Stimulated activated naive CD8-positive, alpha-beta T cell treated with anti-CD3 and anti-CD28 coated beads, Interleukin-15, amount 100 ng/mL, for 72 hours (primary cell): ENCODE measurements around the gene UFC1.

Source experiments
- ATAC-seq: fragments of 150-1000 bp; cut with Tn5 transposase; 2 replicates; pipeline ENCODE4 v1.10.0; 2021; ENCODE audit warnings: mild to moderate bottlenecking, moderate library complexity
- DNase-seq, 2 donors: peaks; one replicate each; pipeline ENCODE4 v3.0.0; 2021 to 2022
- H3K27ac Mint-ChIP-seq, 2 donors: one replicate each; pipeline ENCODE4 v1.8.0; 2022; ENCODE audit warnings: mild to moderate bottlenecking in 2 of 2, mixed read lengths in 2 of 2, moderate library complexity in 2 of 2
- H3K27me3 Mint-ChIP-seq: one replicate; pipeline ENCODE4 v1.8.0; 2022; ENCODE audit warnings: mixed read lengths
- H3K4me1 Mint-ChIP-seq: one replicate; pipeline ENCODE4 v1.8.0; 2022; ENCODE audit warnings: mild to moderate bottlenecking, mixed read lengths
- H3K4me3 Mint-ChIP-seq, 2 donors: one replicate each; pipeline ENCODE4 v1.8.0; 2022; ENCODE audit warnings: mild to moderate bottlenecking in 2 of 2, mixed read lengths in 2 of 2, moderate library complexity in 1 of 2
- H3K9me3 Mint-ChIP-seq, 2 donors: one replicate each; pipeline ENCODE4 v1.8.0; 2022; ENCODE audit warnings: mixed read lengths in 2 of 2

Gene UFC1

DNA sequence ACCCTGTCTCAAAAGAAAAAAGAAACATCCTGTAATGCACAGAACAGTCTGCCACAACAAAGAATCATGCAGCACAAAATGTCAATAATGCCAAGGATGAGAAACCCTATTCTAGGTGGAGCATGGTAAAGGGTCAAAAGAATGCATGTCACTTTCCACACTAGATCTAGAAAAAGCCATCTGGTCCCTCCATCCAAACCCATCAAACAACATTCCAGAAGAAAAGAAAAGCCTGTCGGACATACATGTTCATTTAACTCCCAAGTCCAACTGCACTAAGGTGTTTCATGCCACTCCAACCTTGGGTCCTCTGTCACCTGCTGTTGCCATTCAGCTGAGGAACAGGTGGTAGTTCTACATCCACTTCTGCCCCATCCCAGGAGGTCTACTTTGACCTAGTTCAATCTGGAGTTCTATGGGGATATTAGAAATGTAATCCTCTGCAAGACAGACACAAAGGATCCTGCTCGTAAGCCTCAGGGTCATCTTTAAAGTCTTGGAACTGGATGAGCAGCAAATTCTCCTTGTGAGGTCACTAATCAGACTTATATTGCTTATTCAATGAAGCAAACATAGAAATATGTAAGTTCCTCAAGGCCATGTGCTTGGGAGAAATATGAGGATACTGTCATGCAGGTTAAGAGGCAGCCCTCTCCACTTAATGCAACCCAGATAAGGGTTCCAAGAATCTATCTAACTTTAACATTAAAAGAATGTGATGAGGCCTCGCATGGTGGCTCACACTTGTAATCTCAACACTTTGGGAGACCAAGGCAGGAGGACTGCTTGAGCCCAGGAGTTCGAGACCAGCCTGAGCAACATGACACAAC, 25.0 kb upstream of the UFC1 start:
- Mint-ChIP-seq H3K4me3 (no peak overlapping the region), H3K27me3 (no peaks in the 10 kb centered on the region), H3K9me3 (no peaks in the 10 kb centered on the region), H3K4me1 (peaks cover 55% of the 10 kb centered on the region), H3K27ac (no peak overlapping the region)
- no peak for ATAC-seq
- DNase-seq: no peak

DNA sequence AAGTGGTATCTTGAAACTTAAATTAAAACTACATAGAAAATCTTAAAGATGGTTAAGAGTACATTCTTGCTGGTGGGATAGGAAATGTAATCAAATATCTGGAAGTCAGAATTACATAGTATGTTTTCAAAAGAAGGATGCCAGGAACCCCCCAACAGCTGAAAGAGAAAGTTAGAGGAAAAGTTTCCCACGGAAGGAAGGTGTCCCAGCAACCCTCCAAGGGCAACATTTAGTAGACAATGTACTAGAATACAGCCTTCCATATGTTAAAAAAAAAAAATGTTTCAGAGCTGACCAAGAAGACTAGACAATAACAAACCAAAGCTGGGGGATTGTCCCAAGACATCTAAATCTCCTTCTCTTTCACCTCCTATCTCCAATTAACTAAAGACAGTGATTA, 23.5 kb upstream of the UFC1 start:
- H3K4me3 Mint-ChIP-seq: no peak overlapping the region
- H3K4me1 Mint-ChIP-seq: peaks cover 60% of the 10 kb centered on the region
- H3K27ac Mint-ChIP-seq: no peak overlapping the region
- no peaks in the 10 kb centered on the region for H3K27me3 Mint-ChIP-seq
- DNase-seq (no peak), ATAC-seq (no peak)
- no peaks in the 10 kb centered on the region for H3K9me3 Mint-ChIP-seq

DNA sequence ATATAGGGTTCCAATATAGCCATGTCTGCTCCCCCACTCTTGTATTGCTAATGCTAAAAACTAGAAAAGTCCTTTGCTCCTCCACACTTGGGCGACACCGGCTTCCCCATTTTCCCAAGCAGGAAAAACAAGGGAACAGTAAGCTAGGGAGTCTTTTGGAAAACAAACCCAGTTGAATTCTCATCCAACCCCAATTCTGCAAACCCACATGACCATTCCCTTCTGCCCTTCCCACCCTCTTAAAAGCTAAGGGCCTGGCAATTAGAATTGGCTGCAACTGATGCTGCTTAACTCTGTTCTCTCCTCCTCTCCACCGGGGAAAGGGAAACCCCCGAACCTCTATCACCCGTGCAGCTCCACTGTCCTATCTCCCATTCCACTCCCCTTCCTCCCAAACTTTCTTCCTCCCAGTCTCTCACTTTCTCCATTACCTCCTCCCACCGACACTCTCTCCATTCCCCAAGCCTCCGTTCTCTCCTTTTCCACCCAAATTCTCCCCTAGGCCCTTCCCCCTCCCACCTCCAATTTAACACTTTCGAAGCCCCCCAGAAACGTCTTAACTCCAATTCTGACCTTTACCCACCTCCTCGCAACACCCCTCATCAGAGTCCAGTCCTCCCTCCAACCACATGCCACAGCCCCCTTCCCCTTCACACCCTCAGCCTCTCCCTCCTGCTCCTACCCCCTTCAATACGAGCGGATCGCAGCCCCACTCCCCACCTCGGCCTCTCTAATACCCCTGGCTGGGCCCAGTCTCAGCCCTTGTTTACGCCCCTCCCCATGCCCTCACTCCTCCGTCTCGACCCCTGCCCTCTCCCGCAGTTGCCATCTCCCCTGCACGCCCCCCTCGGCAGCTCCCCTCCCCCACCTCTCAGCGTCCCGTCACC, 22.0 kb upstream of the UFC1 start:
- peaks cover 57% of the 10 kb centered on the region for H3K4me1 Mint-ChIP-seq
- H3K27me3 Mint-ChIP-seq: no peaks in the 10 kb centered on the region
- DNase-seq (no peak), ATAC-seq (peak; percentile 44)
- H3K27ac Mint-ChIP-seq: peak overlapping the region; percentile 4 to 85
- H3K9me3 Mint-ChIP-seq: no peaks in the 10 kb centered on the region
- no peak overlapping the region for H3K4me3 Mint-ChIP-seq

DNA sequence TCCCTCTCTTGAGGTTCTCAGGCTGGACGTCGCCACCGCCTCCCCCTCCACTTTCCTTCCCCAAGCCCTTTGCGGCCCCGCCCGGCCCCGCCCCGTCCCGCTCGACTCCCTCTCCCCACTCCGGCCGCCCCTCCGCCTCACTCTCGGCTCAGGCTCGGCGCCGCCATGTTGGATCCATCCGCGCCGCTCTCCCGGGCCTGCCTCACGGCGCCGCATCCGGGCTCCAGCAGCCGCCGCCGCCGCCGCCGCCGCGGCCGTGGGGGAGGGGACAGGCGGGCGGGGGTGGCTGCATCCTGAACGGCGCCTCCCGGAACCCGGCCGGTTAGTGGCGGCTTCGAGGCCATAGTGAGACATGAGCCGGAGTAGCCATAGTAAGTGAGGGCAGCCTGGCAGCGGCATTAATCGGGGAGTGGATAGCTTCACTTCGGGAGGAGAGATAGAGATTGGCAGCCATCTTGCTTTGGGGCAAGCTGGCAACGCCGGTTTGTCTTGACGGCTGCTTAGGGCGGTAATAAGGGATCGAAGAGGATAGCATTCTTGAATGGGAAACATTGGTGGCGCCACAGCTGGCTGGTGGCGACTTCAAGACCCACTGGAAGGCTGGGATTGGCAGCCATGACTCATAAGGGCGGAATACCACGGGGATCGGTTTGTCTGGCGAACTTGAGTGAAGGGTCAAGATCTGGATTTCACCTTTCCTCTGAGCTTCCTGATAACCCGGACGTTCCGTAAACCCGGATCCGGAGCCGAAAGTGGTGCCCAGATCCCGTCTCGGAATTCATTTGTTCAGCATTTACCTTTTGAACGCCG, 21.2 kb upstream of the UFC1 start, which contains the start of gene DEDD:
TSS of gene DEDD (minus strand) at position 258 of the 810 bp plus-strand sequence. CDS start 8,205 bp downstream, outside the sequence.
- H3K27me3 Mint-ChIP-seq: no peaks in the 10 kb centered on the region
- H3K4me3 Mint-ChIP-seq: no peak within 1 kb of the TSS
- peak; percentile 87 to 94 for DNase-seq
- peak; percentile 96 for ATAC-seq
- H3K4me1 Mint-ChIP-seq: peaks cover 49% of the 10 kb centered on the region
- peak within 1 kb of the TSS; percentile 4 to 85 for H3K27ac Mint-ChIP-seq
- no peaks in the 10 kb centered on the region for H3K9me3 Mint-ChIP-seq

DNA sequence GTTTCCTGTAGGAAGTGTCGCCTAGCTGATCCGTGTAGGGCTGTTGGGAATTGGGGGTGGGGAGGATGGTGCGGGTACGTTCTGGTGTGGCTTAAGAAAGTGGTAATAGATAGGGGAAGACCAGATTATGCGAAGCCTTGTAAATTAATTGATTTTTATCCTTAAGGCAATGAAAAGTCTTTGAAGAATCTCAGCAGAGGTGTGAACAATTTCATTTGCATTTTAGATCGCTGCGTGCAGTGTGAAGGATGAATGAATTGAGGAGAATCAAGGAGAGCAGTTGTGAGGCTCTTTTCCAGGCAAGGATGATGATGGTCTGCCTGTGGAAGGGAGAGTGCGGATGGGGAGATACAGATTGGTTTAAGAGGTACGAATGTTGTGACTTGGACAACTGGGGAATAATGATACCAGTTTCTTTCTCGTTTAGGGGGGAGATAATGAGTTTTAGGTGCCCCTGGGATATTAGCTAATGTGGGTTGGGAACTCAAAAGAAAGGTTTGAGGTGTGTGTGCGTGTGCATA, 20.5 kb upstream of the UFC1 start:
- peaks cover 42% of the 10 kb centered on the region for H3K4me1 Mint-ChIP-seq
- no peak overlapping the region for H3K4me3 Mint-ChIP-seq
- no peak for ATAC-seq
- H3K9me3 Mint-ChIP-seq: no peaks in the 10 kb centered on the region
- no peaks in the 10 kb centered on the region for H3K27me3 Mint-ChIP-seq
- H3K27ac Mint-ChIP-seq: no peak overlapping the region
- no peak for DNase-seq

DNA sequence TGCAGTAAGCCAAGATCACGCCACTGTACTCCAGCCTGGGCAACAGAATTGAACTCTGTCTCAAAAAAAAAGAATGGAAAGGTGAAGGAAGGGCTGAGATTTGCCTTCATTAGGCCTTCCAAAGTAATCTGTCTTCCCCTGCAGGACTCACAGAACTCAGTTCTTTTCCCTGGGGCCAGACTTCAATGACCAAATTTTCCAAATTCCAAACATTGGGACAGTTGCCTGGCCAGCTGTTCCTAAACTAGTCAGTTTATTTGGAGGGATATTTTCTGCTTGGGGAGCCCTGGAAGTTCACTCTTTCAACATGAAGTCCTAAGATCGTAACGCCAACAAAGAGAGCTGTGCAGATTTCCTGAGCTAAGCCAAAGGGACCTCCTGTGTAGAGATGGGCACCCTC, 15.9 kb upstream of the UFC1 start:
- ATAC-seq: no peak
- no peak overlapping the region for H3K27ac Mint-ChIP-seq
- no peak overlapping the region for H3K4me3 Mint-ChIP-seq
- peaks cover 6% of the 10 kb centered on the region for H3K4me1 Mint-ChIP-seq
- H3K27me3 Mint-ChIP-seq: no peaks in the 10 kb centered on the region
- DNase-seq: no peak
- H3K9me3 Mint-ChIP-seq: no peaks in the 10 kb centered on the region

DNA sequence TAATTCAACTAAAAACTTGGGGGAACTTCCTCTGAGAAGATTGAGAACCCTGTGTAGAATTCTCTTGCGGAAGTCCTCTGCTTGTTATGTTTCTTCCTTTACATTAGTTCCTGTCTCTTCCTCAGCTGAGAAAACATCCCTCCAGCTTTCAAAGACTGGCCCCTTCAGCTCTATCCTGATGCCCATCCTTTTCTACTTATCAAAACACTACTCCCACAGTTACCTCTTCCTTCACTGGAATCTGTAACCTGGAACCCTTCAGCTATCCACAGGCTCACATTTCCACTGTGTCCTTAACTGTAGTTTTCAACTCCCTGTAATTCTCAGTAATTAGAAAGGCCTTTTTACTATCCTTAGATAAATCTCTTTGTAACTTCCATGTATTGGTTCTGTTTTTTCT, 15.3 kb upstream of the UFC1 start:
- H3K27me3 Mint-ChIP-seq: no peaks in the 10 kb centered on the region
- H3K27ac Mint-ChIP-seq: peak overlapping the region in 1 of 2 donors; percentile 34
- no peak overlapping the region for H3K4me3 Mint-ChIP-seq
- ATAC-seq (no peak), DNase-seq (no peak)
- H3K9me3 Mint-ChIP-seq: no peaks in the 10 kb centered on the region
- peaks cover 6% of the 10 kb centered on the region for H3K4me1 Mint-ChIP-seq

DNA sequence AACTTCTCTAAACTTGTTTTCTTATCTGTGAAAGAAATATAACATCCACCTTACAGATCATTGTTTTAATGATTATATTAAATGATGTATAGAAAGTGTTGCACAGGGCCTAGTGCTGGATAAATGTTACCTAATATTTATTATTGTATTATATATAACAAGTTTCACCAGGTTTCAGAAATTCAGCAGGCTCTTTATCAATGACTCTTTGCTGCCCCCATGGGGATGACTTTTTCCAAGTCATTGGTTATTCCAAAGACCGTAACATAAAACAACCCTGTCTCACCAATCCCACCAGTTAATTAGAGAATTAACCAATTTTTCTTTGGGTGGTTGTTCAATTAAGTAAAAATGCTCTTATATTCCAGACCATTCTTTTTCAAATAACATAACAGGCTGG, 14.0 kb upstream of the UFC1 start:
- Mint-ChIP-seq H3K27ac (no peak overlapping the region), H3K9me3 (no peaks in the 10 kb centered on the region), H3K27me3 (no peaks in the 10 kb centered on the region), H3K4me1 (peaks cover 5% of the 10 kb centered on the region), H3K4me3 (no peak overlapping the region)
- DNase-seq (no peak), ATAC-seq (no peak)

DNA sequence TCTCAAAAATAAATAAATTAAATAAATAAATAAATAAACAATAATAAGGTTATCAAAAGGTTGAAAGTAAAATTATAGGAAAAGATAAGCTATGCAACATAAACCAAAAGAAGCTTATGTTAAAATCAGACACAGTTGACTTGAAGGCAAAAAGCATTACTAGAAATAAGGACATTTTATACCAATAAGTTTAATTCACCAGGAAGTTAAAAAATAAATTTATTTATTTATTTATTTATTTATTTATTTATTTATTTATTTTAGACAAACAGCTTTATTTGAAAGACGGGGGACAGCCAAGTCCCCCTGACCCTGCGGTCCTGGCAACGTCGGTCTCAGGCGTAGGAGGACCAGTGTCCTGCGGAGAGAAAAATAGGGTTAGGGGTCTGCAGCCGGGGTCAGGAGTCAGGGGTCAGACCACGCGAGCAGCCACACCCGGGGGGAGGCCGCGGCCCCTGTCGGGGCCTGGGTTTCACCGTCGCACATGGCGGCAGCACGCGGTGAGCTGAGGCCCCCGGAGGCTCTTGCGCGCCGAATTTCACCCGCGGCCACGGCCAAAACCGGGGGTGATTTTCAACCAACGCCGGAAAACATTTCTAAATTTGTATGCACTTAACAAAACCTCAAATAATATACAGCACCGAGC, 12.9 kb upstream of the UFC1 start:
- Mint-ChIP-seq H3K4me3 (no peak overlapping the region), H3K27me3 (no peaks in the 10 kb centered on the region), H3K4me1 (no peaks in the 10 kb centered on the region), H3K9me3 (no peaks in the 10 kb centered on the region), H3K27ac (no peak overlapping the region)
- no peak for DNase-seq
- no peak for ATAC-seq

DNA sequence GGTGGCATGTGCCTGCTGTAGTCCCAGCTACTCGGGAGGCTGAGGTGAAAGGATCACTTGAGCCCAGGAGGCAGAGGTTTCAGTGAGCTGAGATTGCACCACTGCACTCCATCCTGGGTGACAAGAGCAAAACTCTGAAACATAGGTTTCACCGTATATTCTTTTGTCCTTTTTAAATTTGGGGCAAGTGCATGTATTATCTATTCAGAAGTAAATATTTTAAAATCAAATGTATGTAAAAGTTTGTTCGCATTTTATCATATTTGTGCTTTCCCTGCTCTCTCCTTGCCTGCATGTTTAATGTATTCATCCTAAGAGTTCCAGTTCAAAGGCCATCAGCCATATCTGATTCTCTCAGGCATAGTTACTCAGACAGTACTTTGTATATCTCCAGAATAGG, 7.9 kb upstream of the UFC1 start:
- Mint-ChIP-seq H3K27me3 (no peaks in the 10 kb centered on the region), H3K4me1 (no peaks in the 10 kb centered on the region), H3K27ac (no peak overlapping the region), H3K9me3 (no peaks in the 10 kb centered on the region), H3K4me3 (no peak overlapping the region)
- DNase-seq: no peak
- no peak for ATAC-seq

DNA sequence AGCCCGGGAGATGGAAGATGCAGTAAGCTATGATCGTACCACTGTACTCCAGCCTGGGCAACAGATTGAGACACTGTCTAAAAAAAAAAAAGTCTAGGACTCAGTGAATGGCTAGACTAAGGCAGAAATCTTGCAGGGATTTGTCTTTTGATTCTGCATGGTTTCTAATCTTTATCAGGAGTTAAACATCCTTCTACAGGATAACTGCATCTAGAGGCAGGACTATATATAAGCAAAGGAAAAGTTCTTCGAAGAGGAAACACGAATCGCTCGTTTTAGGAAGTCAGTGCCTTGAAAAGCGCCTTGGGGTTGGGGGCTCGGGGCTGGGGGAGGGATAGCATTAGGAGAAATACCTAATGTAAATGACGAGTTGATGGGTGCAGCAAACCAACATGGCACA, 602 bp upstream of the UFC1 start:
- no peak for DNase-seq
- Mint-ChIP-seq H3K27me3 (no peaks in the 10 kb centered on the region), H3K4me1 (peaks cover 20% of the 10 kb centered on the region), H3K4me3 (peak overlapping the region; percentile 89 to 92), H3K9me3 (no peaks in the 10 kb centered on the region), H3K27ac (peak overlapping the region; percentile 87 to 100)
- no peak for ATAC-seq

DNA sequence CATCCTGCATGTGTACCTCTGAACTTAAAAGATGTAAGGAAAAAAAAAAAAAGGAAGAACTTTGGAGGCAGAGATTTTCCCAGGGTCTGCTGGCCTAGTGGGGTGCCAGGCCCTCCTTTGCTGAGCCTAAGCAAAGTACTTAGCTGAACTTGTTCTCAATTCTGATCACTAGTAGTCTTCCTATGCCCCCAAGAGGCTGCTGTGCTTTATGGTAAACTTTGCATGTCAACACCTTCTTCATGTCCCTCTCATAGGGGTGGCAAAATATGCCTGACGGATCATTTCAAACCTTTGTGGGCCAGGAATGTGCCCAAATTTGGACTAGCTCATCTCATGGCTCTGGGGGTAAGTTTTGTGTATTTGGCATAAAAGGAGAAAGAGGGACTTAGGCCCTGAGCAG, 4.1 kb downstream of the UFC1 start:
- no peak overlapping the region for H3K4me3 Mint-ChIP-seq
- no peaks in the 10 kb centered on the region for H3K27me3 Mint-ChIP-seq
- H3K27ac Mint-ChIP-seq: peak overlapping the region in 1 of 2 donors; percentile 66
- no peak for DNase-seq
- no peak for ATAC-seq
- peaks cover 65% of the 10 kb centered on the region for H3K4me1 Mint-ChIP-seq
- H3K9me3 Mint-ChIP-seq: no peaks in the 10 kb centered on the region

DNA sequence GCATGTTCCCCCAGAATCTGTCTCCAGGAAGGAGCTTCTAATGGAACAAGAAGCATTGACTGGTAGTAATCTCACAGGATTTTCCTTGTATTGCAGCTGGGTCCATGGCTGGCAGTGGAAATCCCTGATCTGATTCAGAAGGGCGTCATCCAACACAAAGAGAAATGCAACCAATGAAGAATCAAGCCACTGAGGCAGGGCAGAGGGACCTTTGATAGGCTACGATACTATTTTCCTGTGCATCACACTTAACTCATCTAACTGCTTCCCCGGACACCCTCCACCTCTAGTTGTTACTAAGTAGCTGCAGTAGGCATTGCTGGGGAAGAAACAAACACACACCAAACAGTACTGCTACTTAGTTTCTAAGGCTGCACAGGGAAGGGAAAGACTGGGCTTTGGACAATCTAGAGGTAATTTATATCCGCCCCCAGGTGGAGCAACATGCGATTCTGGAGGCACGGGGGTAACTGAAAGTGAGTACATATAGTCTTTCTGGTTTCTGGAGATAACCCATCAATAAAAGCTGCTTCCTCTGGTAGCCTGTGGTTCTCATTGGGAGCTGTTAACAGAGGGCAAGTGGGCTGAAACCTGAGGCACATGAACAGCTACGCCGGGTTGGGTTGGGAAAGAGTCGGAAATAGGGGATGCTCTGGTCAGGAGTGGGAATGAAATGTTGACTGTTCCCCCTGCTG, 4.7 kb downstream of the UFC1 start:
- no peak for DNase-seq
- H3K4me3 Mint-ChIP-seq: peak overlapping the region; percentile 90 to 94

More for the DNA sequence above, 4.7 kb downstream of the UFC1 start:
- Mint-ChIP-seq H3K27ac (peak overlapping the region; percentile 64 to 94), H3K9me3 (no peaks in the 10 kb centered on the region), H3K4me1 (peaks cover 71% of the 10 kb centered on the region), H3K27me3 (no peaks in the 10 kb centered on the region)
- ATAC-seq: no peak
